Smooth muscle cell (in vitro differentiated cells): Measurements from ENCODE around the gene SERF1A. TPM values are rescaled to one million over a fixed set of nuclear protein-coding genes. Genes with fewer than 3 reads are reported as not detected.
"Not testable (repeated sequence)": the region's sequence is repeated elsewhere in the genome, so short reads cannot be mapped to it uniquely, and the experiment has no call there.

Experiments used
- DNase-seq: peaks from one replicate; lab custom pipeline; 2025; ENCODE audit not compliant: unreplicated experiment; lab: John Stamatoyannopoulos, UW
- H2AFZ ChIP-seq: fragments of 200-600 bp; sonication (generic); 2 replicates; pipeline ENCODE4 v1.6.0; 2016; ENCODE audit warnings: antibody characterized with exemption, low read depth, mild to moderate bottlenecking
- H3F3A ChIP-seq: fragments of 200-600 bp; sonication (generic); 2 replicates; pipeline ENCODE4 v1.6.0; 2017; ENCODE audit warnings: antibody characterized with exemption, low read depth
- H3K27ac ChIP-seq: fragments of 200-600 bp; sonication (generic); 2 replicates; pipeline ENCODE4 v1.5.1; 2016; ENCODE audit warnings: low read depth, mild to moderate bottlenecking
- H3K27me3 ChIP-seq: fragments of 200-600 bp; sonication (generic); 2 replicates; pipeline ENCODE4 v1.6.1; 2016; ENCODE audit warnings: low read depth, mild to moderate bottlenecking
- H3K36me3 ChIP-seq: fragments of 200-600 bp; sonication (generic); 2 replicates; pipeline ENCODE4 v1.5.1; 2016; ENCODE audit warnings: low read depth
- H3K4me1 ChIP-seq: fragments of 200-600 bp; sonication (generic); 2 replicates; pipeline ENCODE4 v1.5.1; 2016; ENCODE audit warnings: low read depth
- H3K4me2 ChIP-seq: fragments of 200-600 bp; sonication (generic); 2 replicates; pipeline ENCODE4 v1.6.0; 2016; ENCODE audit warnings: mild to moderate bottlenecking
- H3K4me3 ChIP-seq: fragments of 200-600 bp; sonication (generic); 2 replicates; pipeline ENCODE4 v1.5.1; 2016; ENCODE audit warnings: mild to moderate bottlenecking
- H3K79me2 ChIP-seq: fragments of 200-600 bp; sonication (generic); 2 replicates; pipeline ENCODE4 v1.6.0; 2016; ENCODE audit warnings: low read depth, mild to moderate bottlenecking
- H3K9ac ChIP-seq: fragments of 200-600 bp; sonication (generic); 2 replicates; pipeline ENCODE4 v1.6.0; 2016; ENCODE audit warnings: low read depth
- H3K9me3 ChIP-seq: fragments of 200-600 bp; sonication (generic); replicated peaks from 2 replicates; pipeline ENCODE4 v1.5.1; 2016; ENCODE audit warnings: low read depth
- H4K20me1 ChIP-seq: fragments of 200-600 bp; sonication (generic); 2 replicates; pipeline ENCODE4 v1.6.0; 2016; ENCODE audit warnings: low read depth
- WGBS: methylation state at CpG from one replicate; pipeline ENCODE4 v1.1.7; 2016; ENCODE audit warnings: low lambda C conversion rate; 5-methylcytosine and 5-hydroxymethylcytosine counted together
- polyA plus RNA-seq: library from polyadenylated mRNA; unstranded; fragments of >200 nt; fragmentation: Nextera tagmentation; extraction: Ambion mirVana; gene quantifications from 2 replicates; pipeline ENCODE4 v1.2.1, GENCODE V29; 2016
- small RNA-seq: library from RNA; depleted of rRNA; stranded (forward); fragments of <200 nt; gene quantifications from one replicate; pipeline ENCODE3, GENCODE V24; 2014
- total RNA-seq: library from RNA; depleted of rRNA; stranded (reverse); fragments of >200 nt; gene quantifications from 2 replicates; pipeline ENCODE4 v1.2.3, GENCODE V29; 2014

Gene SERF1A
- total and polyA plus RNA-seq, 2 experiments from 2014 or later, result 3.5 to 10.7 TPM

- H3F3A ChIP-seq, DNase-seq, H3K36me3 ChIP-seq, H3K4me1 ChIP-seq, H3K4me3 ChIP-seq, H3K9me3 ChIP-seq, H3K79me2 ChIP-seq, H3K4me2 ChIP-seq, H3K9ac ChIP-seq, H2AFZ ChIP-seq, H3K27me3 ChIP-seq, H4K20me1 ChIP-seq, H3K27ac ChIP-seq: not testable (repeated sequence)
- no CpG with 5 or more reads among the region's 6 CpGs for WGBS
Observed at GRCh38 chr5:70931709-70932368, 31.4 kb downstream of the SERF1A start.

DNA sequence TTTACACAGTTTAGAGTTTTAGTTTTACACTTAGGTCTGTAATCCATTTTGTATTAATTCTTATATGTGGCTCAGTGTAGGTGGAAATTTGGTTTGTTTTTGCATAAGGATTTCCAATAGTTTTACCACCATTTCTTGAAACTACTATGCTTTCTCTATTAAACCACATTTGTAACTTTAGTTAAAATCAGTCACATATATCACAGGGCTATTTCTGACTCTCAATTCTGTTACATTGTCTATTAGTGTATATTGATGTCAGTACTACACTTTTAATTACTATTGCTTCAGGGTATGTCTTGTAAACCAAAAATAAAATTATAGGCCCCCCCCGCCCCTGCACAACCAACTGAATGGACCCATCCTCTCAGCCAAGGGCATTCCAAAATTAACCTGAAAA is 32.1 kb downstream of the SERF1A start:
- not testable (repeated sequence) for H3K9ac ChIP-seq, H2AFZ ChIP-seq, DNase-seq, H3K27ac ChIP-seq, H3K27me3 ChIP-seq, H3K4me3 ChIP-seq, H3K9me3 ChIP-seq, H3K4me2 ChIP-seq, H3K36me3 ChIP-seq, H3K4me1 ChIP-seq, H3K79me2 ChIP-seq, H3F3A ChIP-seq, H4K20me1 ChIP-seq
- WGBS, result no CpG with 5 or more reads among the region's 1 CpG

DNA sequence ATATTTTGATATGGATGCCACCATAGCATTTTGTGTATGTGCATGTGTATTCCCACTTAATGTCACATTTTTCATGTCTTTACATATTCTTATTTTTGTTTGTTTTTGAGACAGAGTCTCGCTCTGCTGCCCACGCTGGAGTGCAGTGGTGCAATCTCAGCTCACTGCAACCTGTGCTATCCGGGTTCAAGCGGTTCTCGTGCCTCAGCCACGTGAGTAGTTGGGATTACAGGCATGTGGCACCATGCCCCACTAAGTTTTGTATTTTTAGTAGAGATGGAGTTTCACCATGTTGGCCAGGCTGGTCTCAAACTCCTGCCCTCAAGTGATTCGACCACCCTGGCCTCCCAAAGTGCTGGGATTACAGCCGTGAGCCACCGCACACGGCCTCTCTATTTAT is 52.6 kb downstream of the SERF1A start:
- H3K4me1 ChIP-seq, H4K20me1 ChIP-seq, H3K27me3 ChIP-seq, DNase-seq, H3F3A ChIP-seq, H3K9ac ChIP-seq, H3K79me2 ChIP-seq, H3K4me3 ChIP-seq, H3K9me3 ChIP-seq, H3K4me2 ChIP-seq, H3K27ac ChIP-seq, H2AFZ ChIP-seq, H3K36me3 ChIP-seq: not testable (repeated sequence)
- 97% methylated on average over 6 of the region's 10 CpGs for whole genome bisulfite sequencing

Small RNA genes within 50 kb of the gene (small RNA-seq; reads per million reads assigned to genes)
- gene CDH12P1, result not detected

Other genes with a start within 250 kb of the SERF1A start
- 37.9 and 48.5 TPM in 2 replicates for gene SMN1, start 24.4 kb downstream of the SERF1A start, total RNA-seq
- gene SMN1, start 24.4 kb downstream of the SERF1A start, polyA plus RNA-seq, result 39.8 and 53.0 TPM in 2 replicates
- 3.9 and 4.8 TPM in 2 replicates for gene NAIP, start 124.7 kb downstream of the SERF1A start, total RNA-seq
- 2.6 and 4.6 TPM in 2 replicates for gene NAIP, start 124.7 kb downstream of the SERF1A start, polyA plus RNA-seq
- 42.8 and 49.9 TPM in 2 replicates for gene GTF2H2, start 167.0 kb downstream of the SERF1A start, total RNA-seq
- gene GTF2H2, start 167.0 kb downstream of the SERF1A start, polyA plus RNA-seq, result 21.0 and 28.0 TPM in 2 replicates